Transverse colon (tissue), 4 donors: ENCODE measurements around the gene OXA1L. TPM values are rescaled to one million over a fixed set of nuclear protein-coding genes. Genes with fewer than 3 reads are reported as not detected.

Experiments used
- DNase-seq: peaks from one replicate; pipeline ENCODE4 v3.0.0-alpha.2; 2019
- H3K27ac ChIP-seq, 4 donors: fragments of 200-600 bp; sonication (generic); 2 replicates each; pipeline ENCODE4 v1.5.1; 2016 to 2018; ENCODE audit warnings: inconsistent platforms in 4 of 4
- H3K27me3 ChIP-seq: fragments of 200-600 bp; sonication (generic); 2 replicates; pipeline ENCODE4 v1.5.1; 2017; ENCODE audit warnings: inconsistent platforms
- H3K36me3 ChIP-seq, 4 donors: fragments of 200-600 bp; sonication (generic); 2 replicates each; pipeline ENCODE4 v1.5.1; 2017 to 2019; ENCODE audit warnings: inconsistent platforms in 4 of 4
- H3K4me1 ChIP-seq, 4 donors: fragments of 200-600 bp; sonication (generic); 2 replicates each; pipeline ENCODE4 v1.5.1; 2017 to 2020; ENCODE audit warnings: inconsistent platforms in 4 of 4
- H3K4me3 ChIP-seq, 4 donors: fragments of 200-600 bp; sonication (generic); 1 replicate in 1 of 4; 2 replicates in 3 of 4; pipeline versions ENCODE4 v1.5.1 to v1.6.1; 2017 to 2019; ENCODE audit warnings: inconsistent platforms in 4 of 4
- H3K9me3 ChIP-seq, 2 donors: fragments of 200-600 bp; sonication (generic); 2 replicates each; pipeline ENCODE4 v1.5.1; 2017 to 2019; ENCODE audit warnings: inconsistent platforms in 2 of 2
- CTCF ChIP-seq, 5 experiments: fragments of 200-600 bp in 3 of 5; fragments of 450-650 bp in 2 of 5; sonication (generic) in 3 of 5; IDR thresholded peaks; 1 replicate in 2 of 5; 2 replicates in 3 of 5; pipeline ENCODE4 v1.5.1; 2016 to 2017; ENCODE audit warnings: antibody characterized with exemption in 5 of 5, inconsistent platforms in 3 of 5, mild to moderate bottlenecking in 2 of 5, moderate library complexity in 1 of 5
- EP300 ChIP-seq: sonication (generic); formaldehyde crosslinking; IDR thresholded peaks from one replicate; pipeline ENCODE4 v1.6.1; 2017; ENCODE audit warnings: antibody characterized with exemption, low read depth
- POLR2A ChIP-seq: fragments of 450-650 bp; IDR thresholded peaks from one replicate; pipeline ENCODE4 v1.6.1; 2016; ENCODE audit warnings: antibody characterized with exemption, mild to moderate bottlenecking, moderate library complexity
- POLR2AphosphoS5 ChIP-seq, 3 donors: sonication (generic); formaldehyde crosslinking; IDR thresholded peaks; one replicate each; pipeline ENCODE4 v1.6.1; 2016; ENCODE audit warnings: antibody characterized with exemption in 3 of 3
- WGBS, 2 donors: methylation state at CpG; one replicate each; pipeline ENCODE4 v1.1.5; 2018; ENCODE audit warnings: low coverage in 1 of 2; 5-methylcytosine and 5-hydroxymethylcytosine counted together
- in situ Hi-C, 4 donors: fragments of 200-750 bp; cut with MboI; loops; one replicate each; pipeline versions ENCODE4 v1.15.0 to v1.15.1; 2017; ENCODE audit warnings: low sequenced_read_pairs in 3 of 4, low pct_ligation_motif_present in 1 of 4, low pct_unique_long_range_greater_than_20kb in 1 of 4
- intact Hi-C: fragments of 100-400 bp; cut with DNase I; formaldehyde crosslinking; loops from one replicate; pipeline ENCODE4 v1.15.1; 2023; ENCODE audit warnings: low total_unique reads
- total RNA-seq, 4 donors: library from RNA; depleted of rRNA; stranded (reverse); fragments of >200 nt; gene quantifications; one replicate each; pipeline ENCODE4 v1.1.0, GENCODE V29; 2016

OXA1L gene
- total RNA-seq, 4 donors from 2014 or later: 65.9 to 132 (median 106) TPM

DNA sequence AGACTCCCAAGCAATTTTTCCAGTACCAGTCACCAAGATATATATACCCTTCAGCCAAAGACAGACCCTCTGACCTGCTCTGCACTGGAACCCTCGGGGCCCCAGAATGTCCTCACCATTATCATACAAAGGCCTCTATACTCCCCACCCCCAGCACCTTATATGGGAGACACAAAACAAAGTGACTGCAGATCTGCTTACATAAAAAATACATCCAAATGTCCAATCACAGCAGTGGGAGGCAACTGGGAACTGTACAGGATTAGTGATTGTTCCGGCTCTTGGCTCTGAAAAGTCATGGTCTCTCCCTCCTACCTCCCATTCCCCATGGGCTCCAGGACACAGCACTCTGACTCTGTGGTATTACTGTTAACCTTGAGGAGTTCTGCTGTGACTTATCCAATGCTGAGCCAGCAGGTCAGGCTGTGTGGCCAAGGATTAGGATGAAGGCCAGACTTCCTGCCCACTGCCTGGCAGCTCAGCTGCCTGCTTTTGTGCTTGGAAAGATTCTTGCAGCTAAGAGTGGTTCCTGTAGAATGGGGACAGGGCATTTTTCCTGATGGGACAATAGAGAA lies 13.7 kb downstream of the OXA1L start:
- 43 to 86% methylated on average over 1 to 2 of the region's 2 CpGs for WGBS, 2 donors
- H3K27ac ChIP-seq: no peak overlapping the region

GRCh38 chr14:22780941-22781300 lies 14.4 kb downstream of the OXA1L start:
- no peak for TF ChIP-seq CTCF (IDR thresholded peaks at IDR 0.05)
- TF ChIP-seq POLR2A: no peak
- TF ChIP-seq EP300: no peak
- TF ChIP-seq POLR2AphosphoS5 (IDR thresholded peaks at IDR 0.05): no peak
- no peak overlapping the region for H3K27ac ChIP-seq
- 60 to 90% methylated on average over 1 to 5 of the region's 5 CpGs for WGBS, 2 donors

More for the DNA sequence above, 13.7 kb downstream of the OXA1L start:
- H3K36me3 ChIP-seq: peaks cover 0 to 4% (median 0%) of the 10 kb centered on the region in 4 donors
- in situ Hi-C loops: no loop called here
- no peaks in the 10 kb centered on the region for H3K9me3 ChIP-seq
- no peaks in the 10 kb centered on the region for H3K27me3 ChIP-seq
- no peak for DNase-seq
- no peak overlapping the region for H3K4me3 ChIP-seq
- TF ChIP-seq CTCF (IDR thresholded peaks at IDR 0.05) (no peak), EP300 (no peak)
- no peaks in the 10 kb centered on the region for H3K4me1 ChIP-seq
- intact Hi-C loops: no loop called here

GRCh38 chr14:22781301-22781991 lies 15.0 kb downstream of the OXA1L start:
- Histone ChIP-seq H3K4me1 (no peaks in the 10 kb centered on the region), H3K36me3 (no peaks in the 10 kb centered on the region), H3K4me3 (no peak overlapping the region), H3K27ac (no peak overlapping the region), H3K9me3 (no peaks in the 10 kb centered on the region), H3K27me3 (no peaks in the 10 kb centered on the region)
- intact Hi-C loops: no loop called here
- no peak for DNase-seq
- TF ChIP-seq POLR2A (no peak), CTCF (IDR thresholded peaks at IDR 0.05) (no peak), EP300 (no peak), POLR2AphosphoS5 (IDR thresholded peaks at IDR 0.05) (no peak)
- in situ Hi-C loops: no loop called here
- 0 to 6% methylated on average over 1 of the region's 1 CpG for WGBS, 2 donors

More at GRCh38 chr14:22780941-22781300, 14.4 kb downstream of the OXA1L start:
- DNase-seq: no peak
- Histone ChIP-seq H3K4me3 (no peak overlapping the region), H3K9me3 (no peaks in the 10 kb centered on the region), H3K36me3 (no peaks in the 10 kb centered on the region), H3K27me3 (no peaks in the 10 kb centered on the region), H3K4me1 (no peaks in the 10 kb centered on the region)
- in situ Hi-C loops (no loop called here), intact Hi-C loops (no loop called here)

DNA sequence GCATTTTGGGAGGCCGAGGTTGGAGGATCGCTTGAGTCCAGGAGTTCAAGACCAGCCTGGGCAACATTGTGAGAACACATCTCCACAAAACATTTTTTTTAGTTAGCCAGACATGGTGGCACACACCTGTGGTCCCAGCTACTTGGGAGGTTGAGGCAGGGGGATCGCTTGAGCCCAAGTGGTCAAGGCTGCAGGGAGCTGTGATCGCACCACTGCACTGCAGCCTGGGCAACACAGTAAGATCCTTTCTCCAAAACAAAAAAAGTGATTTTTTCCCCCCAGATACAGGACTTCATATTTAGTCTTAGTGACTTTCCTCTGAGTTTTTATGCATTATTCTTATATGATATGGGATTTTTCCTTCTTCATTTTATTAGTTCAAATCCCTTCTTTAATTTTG lies 20.2 kb downstream of the OXA1L start:
- no peak for DNase-seq
- TF ChIP-seq POLR2AphosphoS5 (IDR thresholded peaks at IDR 0.05) (no peak), CTCF (IDR thresholded peaks at IDR 0.05) (no peak), EP300 (no peak), POLR2A (no peak)
- Histone ChIP-seq H3K4me3 (no peak overlapping the region), H3K27ac (no peak overlapping the region), H3K27me3 (no peaks in the 10 kb centered on the region), H3K4me1 (no peaks in the 10 kb centered on the region), H3K36me3 (no peaks in the 10 kb centered on the region), H3K9me3 (no peaks in the 10 kb centered on the region)
- intact Hi-C loops (no loop called here), in situ Hi-C loops (no loop called here)
- 91 to 100% methylated on average over 2 to 4 of the region's 4 CpGs for WGBS, 2 donors
